ENCODE measurements around the gene INTS7.
"Not testable (repeated sequence)": the region's sequence is repeated elsewhere in the genome, so short reads cannot be mapped to it uniquely, and the experiment has no call there.

Gene INTS7

DNA sequence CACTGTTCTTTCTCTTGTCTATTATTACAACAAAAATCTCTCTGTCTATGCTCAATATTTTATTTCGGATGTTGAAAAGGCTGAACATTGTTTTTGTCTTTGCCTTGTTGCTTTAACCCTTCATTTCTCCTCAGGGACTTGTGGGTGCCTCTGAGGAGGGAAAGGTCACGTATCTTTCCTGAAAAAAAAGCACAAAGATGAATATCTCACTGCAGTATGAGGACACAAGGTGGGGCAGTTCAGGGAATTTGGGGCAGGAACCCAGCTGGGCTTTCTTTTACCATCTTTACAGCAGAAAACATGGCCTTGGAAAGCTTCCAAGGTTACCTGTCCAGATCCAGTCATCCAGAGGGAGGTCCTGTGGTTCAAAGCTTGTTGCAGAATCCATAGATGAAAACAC is 105.7 kb downstream of the INTS7 start:
- DNase-seq, result no peak

DNA sequence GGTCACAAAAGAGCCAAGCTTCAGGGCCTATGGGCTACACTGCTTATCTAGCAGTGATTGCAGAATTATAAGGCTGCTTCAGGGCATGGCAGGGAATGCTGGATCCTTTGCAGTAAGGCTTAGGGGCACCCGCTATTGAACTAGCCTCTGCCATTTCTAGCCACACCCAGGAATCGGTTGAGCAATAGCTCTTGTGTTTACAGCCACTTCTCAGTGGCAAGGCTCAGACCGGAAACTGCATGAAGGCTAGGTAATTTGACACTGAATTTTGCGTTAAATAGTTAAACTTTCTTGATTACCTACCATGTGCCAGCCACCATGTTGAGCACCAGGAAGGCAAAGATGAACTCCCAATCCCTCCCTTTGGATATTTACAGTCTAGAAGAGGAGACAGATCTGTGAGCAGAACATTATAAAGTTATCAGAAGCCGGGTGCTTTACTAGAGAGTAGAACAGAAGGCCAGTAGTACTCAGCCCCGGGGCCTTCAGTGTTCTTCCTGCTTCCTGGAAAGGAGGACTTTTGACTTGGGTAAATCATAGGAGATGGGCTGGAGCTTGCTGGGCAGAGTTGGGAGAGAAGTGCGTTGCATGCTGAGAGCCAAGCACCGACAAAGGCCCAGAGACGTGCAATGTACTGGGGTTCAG is 106.2 kb downstream of the INTS7 start:
- DNase-seq, result no peak

DNA sequence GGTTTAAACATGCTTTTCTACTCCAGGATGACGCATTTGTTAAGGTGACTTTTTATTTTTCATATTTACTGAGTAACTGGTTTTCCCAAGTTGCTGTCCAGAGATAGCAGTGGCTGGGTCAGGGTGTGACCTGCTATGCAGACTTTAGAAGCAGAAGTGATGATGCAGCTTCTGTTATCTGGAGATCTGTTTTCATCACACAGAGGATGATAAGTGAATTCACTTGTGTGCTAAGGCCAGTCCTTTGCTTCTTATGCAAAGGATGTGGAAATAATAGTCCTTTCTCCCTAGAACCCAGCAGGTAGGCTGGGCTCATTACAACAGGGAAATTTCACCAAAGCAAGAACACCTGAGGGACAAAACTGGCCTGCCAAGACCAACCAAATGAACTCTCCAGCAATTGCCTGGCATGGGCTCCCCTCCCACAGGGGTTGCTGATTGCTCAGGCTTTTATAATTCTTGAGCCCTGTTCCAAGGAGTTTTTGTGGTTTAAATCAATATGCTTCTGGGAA is 107.0 kb downstream of the INTS7 start:
- DNase-seq, result no peak

DNA sequence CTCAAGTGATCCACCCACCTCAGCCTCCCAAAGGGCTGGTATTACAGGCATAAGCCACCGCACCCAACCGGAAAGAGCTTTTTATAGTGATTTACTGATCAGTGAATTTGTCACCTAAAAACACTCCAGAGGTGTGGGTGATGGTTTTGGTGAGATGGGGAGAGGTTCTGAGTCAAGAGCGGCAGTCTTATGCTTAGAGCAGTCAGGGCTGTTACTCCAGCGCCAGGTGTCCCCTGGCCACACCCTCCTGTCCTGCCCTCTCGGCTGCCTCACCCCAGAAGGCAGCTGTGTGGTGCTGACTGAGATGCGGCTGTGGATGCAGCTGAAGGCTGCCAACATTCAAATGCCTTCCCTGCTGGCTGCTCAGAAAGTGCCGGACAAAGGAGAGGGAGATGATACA is 110.3 kb downstream of the INTS7 start:
- DNase-seq, result no peak

DNA sequence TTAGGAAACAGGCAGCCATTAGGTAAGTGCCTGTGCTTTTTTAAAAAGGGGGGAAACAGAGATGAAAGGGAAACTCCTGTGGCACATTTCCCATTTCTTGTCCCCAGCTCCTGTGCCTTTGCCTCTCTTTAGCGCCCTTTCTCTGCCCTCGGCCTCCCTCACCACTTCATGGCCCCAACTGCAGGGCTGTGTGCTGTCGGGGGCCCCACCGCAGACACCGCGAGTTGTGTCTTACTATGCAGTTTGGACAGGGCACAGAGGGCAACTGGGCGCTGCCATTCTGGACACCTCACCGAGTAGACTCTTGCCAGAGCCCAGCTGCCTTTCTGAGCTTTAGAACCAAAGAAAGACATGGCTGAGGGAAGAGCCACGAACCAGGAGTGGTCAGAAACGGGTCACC is 111.1 kb downstream of the INTS7 start:
- no peak for DNase-seq

DNA sequence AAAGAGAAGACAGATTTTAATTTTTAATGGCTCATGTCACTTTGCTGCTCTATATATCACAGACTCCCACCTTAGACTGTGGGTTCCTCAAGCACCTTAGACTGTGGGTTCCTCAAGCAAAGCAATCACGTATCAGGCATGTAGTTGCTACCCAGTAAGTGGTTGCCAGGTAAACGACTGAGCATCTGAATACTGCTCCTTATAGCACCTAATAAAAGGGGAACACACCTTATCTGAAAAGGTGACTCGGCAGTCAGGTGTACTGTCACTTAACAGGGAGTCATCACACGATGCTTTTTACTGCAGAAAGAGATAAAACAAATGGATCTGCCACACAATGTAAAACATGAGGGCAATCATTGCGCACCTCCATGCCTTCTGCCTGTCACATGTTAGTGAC is 112.3 kb downstream of the INTS7 start:
- DNase-seq, result no peak

DNA sequence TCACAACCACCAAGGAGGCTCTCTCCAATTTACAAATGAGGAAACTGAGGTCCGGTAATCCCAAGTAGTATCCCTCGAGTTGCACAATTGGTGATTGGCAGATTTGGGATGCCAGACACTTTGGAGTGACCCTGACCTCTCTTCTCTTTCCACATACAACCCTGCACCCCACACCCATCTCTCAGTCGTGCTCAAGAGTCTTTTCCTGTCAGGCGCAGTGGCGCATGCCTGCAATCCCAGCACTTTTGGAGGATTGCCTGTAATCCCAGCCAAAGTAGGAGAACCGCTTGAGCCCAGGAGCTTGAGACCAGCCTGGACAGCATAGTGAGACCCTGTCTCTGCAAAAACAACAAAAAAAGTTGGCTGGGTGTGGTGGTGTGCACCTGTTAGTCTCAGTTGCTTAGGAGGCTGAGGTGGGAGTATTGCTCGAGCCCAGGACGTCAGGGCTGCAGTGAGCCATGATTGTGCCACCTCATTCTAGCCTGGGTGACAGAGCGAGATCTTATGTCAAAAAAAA is 113.7 kb downstream of the INTS7 start:
- no peak for DNase-seq

DNA sequence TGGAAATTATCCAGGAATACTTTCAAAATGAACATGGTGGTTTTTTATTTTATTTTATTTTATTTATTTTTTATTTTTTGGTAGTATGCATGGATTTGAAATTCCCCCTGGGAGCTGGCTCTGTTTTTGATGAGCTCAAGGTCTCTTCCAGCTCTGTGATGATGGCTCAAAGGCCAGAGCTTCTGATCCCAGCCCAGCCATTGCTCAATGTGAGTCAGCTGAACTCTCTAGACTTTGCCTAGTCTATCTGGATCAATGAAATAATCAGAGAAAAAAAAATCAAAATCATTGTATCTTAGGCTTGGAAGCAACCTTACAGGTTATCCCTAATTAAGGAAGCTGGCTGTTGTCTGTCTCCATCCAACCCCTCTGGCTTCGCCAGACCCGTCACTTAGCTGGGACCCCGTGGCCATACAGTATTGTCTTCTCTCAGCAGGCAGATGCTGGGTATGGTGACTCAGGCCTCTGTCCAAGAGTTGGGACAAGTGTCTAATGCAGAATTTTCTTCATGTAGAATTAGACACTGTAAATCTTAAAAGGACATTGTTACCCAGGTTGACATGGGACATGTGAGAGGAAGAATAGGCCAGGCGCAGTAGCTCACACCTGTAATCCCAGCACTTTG is 114.6 kb downstream of the INTS7 start:
- DNase-seq, result no peak

DNA sequence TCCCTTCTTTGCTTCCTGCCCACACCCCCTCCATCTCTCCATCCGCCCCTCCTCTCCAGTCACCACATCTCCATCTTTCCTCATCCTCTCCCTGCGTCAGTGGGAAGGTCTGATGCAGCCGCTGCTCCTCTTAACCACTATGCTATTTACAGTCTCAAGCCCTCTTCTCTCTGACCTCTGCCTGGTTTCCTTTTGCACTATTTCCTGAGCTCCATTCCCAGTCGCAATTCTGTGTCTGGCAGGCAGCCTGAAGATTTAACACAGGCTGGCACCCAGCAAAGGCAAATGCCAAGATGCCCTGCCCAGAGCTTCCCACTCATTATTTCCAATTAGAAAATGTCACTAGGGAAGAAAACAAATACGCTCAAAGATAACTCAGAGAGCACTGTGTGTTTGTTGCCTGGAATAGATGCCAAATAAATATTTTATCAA is 115.2 kb downstream of the INTS7 start:
- DNase-seq, result no peak

DNA sequence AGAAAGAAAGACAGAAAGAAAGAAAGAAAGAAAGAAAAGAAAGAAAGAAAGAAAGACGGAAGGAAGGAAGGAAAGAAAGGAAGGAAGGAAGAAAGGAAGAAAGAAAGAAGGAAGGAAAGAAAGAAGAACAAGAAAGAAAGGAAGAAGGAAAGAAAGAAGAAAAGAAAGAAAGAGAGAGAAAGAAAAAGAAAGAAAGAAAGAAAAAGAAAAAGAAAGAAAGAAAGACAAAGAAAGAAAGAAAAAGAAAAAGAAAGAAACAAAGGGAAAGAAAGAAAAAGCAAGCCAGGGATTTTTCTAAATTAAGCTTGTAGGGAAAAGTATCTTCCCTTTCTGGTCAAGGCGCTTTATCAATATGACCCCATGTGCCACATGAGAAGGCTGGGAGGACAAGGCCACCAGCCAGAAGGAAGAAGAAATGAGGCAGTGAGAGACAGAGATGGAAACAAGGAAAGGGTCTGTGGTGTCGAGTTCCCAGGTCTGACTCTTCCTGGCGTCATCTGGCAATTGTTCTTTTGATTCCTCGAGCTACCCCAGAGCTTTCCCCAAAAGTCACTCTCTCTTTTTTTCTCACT is 116.4 kb downstream of the INTS7 start:
- DNase-seq, result no peak

DNA sequence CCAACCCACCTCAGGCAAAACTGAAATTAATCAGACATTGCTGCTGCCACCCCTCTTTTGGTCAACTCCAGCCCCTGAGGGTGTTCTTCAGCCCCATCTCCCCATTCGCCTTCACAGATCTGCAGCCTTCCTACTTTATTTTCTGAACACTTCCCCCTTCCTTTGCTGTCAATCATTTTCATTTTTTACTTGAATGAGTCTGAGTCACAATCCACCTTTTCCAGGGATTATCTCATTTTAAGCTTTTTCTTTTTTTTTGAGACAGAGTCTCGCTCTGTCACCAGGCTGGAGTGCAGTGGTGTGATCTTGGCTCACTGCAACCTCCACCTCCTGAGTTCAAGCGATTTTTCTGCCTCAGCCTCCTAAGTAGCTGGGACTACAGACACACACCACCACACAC is 118.9 kb downstream of the INTS7 start:
- DNase-seq, result not testable (repeated sequence)

DNA sequence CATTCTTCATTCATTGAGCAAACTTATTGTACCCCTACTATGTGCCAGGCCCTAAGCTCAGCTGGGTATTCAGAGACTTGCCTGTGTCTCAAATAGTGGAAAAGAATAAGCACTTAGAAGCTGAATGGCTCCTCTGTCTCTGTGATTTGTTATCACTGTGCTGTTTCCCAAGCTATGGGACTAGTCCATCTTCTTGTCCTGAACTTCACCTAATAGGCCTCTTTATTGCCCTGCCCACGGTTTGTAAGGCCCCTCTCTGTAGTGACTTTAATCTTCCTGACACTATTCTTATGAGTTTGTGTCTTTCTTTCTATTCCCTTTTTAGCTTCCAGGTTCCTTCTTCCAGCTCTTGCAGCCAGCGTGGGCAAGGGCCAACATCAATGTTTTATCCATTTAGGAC is 119.4 kb downstream of the INTS7 start:
- no peak for DNase-seq

DNA sequence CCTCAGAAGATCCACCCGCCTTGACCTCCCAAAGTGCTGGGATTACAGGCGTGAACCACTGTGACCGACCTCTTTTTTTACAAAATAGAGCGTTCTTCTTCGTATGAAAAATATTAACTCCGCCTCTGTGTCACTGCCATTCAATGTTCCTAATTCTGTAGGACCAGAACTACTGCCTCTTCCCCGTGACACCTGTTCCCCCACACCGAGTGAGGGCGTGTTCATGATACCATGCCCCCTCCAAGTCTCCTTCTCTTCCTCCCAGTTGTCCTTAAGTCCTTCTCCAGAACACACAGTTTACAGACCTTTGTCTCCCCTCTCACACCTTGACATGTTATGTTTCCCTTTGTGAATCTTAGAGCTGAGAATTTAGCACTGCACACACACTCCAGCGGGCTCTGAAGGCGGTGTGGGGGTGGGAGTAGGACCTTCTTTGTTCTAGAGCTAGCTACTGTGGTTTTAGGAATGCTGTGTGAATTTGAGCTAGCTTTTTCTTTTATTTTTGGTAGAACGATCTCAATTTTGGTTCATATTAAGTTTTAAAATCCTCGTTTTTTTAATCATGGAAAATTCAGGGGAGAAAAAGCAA is 122.4 kb downstream of the INTS7 start:
- DNase-seq, result no peak

DNA sequence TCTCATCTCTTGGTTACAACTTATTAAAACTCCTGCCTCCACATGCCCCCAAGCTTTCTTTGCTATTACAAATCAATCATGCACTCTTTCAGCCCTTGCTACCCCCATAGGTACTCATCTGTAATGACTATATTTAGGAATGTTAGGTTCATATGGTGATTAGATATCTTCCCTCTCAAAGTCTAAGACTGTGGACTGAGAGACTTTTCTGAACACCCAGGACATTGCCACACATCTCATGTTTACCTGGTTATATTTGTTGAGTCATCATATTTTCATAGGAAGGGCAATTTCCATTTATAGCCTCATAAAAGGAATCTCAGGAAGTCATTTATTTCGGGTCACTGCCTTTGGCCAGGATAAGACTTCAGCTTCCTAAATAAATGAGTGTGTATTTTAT is 123.3 kb downstream of the INTS7 start:
- no peak for DNase-seq

DNA sequence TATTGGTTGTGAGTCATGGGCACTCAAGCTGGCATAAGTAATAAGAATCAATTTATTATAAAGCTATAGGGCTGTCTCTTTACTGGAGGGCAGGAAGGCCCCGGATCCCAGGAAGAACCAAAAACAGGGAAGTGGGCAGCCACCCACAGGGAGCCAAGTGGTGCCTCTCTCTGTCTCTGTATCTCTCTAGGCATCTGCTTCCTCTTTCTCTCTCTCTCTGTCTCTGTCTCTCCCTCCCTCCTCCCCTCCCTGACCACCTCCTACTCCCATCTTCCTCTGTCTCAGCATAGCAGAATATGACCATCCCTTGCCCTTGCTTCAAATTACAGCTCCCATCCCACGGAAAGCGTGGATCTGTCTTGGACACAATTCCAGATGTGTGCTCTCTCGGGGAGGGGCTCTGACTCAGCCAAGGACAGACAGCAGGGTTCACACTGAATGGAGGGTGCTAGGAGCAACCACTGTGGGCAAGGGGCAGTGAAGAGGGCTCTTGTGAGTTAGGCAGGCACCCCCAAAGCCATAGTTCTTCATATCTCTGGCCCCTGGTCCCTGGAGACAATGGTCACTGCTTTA is 124.4 kb downstream of the INTS7 start:
- no peak for DNase-seq

DNA sequence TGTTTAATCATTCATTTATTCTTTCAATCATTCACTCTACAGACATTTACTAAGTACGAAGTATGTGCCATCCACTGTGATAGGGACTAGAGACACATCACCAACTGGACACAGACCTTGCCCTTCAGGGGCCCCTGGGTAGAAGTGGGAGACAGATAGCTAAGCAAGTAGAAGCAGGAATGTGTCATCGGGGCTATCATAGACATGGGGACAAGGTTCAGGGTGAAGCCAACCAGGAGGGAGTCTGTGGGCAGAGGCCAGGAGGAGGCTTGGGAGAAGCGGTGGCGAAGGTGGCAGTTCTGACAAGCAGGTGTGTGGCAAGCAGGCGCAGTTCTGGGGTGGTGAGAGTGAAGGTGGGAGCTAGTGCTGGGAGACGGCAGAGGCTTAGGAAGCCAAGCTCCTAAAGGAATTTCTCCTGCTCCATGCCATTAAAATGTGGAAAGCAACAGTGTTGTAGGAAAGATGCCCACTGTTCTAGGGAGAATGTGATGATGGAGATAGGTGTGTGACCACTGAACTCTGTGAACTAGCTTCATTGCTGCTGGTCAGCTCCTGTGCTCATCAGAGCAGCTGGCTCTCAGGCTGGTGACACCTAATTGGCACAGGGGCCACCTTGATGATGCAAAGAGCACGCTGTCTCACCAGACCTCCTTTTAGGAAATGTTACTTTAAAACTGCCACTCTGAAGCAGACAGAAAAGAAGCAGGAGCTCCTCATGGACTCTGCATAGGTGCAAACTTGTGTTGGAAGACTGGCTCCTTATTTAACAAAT is 125.1 kb downstream of the INTS7 start:
- no peak for DNase-seq

DNA sequence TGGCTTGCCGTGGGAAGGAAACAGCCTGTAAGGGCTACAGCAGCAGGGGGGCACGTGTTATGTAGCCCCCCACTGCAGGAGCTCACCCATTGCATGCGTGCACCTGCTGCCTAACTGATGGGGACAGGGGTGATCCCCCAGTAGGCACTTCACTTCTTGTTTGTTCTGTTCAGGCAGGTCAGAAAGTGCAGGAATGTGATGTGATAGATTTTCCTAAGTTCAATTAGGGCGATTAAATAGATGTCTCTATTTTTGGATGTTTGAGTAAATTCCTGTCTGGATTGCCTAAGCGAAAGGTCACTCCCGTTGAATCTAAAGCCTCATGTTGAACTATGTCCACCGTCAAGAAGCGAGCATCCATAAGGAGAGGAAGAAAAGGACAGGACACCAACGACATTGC is 126.0 kb downstream of the INTS7 start:
- no peak for DNase-seq

DNA sequence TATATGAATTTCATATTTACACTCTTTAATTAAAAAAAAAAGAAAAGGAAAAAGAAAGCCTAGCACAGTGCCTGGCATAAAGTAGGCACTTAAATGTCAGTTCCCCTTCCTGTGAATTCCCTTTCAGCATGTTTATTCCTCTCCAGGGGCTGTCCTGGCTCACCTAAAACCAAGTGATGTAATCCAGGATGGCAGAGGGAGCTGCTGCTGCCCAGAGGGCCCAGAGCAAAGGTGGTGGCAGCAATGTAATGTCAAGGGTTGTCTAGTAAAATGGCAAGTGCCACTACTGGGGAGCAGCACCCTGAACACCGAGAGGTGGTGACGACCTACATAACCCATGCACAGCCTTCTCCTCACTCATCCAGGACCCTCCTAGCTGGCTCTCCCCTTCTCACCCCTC is 126.4 kb downstream of the INTS7 start:
- no peak for DNase-seq

DNA sequence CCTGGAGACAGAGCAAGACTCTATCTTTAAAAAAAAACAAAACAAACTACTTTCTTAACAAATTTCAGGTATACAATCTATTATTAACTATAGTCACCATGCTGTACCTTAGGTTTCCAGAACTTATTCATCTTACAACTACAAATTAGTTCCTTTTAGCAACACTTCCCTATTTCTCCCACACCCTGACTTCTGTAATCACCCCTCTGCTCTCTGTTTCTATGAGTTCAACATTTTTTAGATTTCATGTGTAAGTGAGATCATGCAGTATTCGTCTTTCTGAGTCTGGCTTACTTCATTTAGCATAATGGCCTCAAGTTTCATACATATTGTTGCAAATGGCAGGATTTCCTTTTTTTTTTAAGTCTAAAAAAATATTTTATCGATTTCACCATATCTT is 126.9 kb downstream of the INTS7 start:
- no peak for DNase-seq

DNA sequence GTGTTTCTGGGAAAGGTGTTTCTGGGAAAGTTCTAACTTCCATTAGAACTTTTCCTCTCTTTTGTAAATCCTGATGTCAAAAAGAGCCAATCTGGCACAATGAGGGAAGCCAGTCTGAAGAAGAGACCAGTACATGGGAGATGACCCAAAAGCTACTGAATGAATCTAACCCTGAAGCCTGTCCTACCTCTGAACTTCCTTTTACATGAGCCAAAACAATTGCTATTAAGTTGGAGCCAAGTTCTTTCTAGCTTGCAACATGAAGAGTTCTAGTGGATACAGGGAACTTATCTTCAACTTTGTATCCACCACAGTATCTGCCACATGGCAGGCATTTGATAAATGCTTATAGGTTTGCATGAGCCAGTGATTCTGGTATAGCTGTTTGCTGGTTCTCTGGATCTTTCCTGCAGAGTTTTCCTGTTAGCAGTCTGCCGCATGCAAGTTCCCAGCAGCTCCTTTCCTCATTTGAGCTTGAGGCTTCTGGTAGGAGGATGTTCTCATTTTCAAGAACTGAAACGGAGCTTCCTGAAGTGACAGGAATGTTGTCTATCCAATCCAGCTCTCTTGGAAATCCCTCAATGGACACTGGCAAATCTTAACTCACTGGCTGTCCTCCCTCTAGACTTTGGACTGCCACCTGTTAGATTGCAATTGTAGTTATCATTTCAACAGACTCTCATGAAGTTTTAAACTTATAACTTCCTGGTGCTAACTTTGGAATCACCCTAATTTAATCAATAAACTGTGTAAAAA is 131.7 kb downstream of the INTS7 start:
- no peak for DNase-seq

DNA sequence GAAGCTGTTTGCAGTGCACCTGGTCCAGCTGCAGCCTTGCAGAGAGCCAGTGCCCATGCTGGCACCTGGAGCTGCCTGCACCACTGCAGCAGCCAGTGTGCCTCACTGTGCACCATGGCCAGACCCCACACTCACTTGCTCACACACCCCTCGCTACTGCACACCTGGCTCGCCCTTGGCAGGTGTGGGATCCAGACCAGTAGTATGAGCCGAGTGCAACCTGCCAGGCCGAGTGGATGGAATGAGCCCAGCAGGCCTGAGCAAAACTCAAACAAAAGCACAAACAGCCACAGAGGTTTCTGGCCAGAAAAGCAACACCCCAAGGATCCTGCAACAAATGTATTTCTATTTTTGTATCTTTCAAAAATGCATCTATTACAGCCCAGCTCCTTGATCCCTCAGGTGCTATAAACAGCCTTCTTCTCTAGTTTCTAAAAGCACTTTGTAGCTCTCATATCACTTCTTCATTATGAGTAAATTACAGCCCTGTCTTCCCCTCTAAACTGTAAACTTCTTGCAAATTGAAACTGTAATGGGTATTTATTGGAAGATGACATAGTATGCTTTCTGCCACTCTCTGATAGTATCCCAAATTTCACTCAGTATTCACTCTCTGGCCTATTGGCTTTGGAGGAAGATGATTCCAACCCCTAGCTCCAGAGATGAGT is 132.6 kb downstream of the INTS7 start:
- DNase-seq, result no peak

Data from activated gamma-delta T cell treated with Interleukin-2 at 50 U/mL for 16 hours (primary cell).